Measurements from ENCODE around the gene LSP1.

DNA sequence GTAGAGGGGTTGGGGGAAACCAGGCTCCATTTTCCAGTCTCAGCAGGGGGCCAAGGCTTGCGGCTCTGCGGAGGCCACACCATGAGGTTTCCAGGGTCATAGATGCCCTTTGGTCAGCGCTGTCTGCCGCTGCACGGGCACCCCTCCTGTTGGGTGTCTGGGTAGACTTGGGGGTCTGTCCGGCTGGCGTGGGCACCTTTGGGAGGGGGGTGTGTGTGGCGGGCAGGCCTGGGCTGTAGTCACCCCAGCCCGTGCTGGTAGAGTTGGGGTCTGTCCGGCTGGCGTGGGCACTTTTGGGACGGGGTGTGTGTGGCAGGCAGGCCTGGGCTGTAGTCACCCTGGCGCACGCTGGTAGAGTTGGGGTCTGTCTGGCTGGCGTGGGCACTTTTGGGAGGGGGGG is 18.6 kb downstream of the LSP1 start:
- no peak for TF ChIP-seq POLR2A (IDR thresholded peaks at IDR 0.05; ENCODE audit: low read depth, low read length)
- no peak; the same call in 1 of the 2 replicates for TF ChIP-seq POLR2AphosphoS5 (IDR thresholded peaks at IDR 0.05; ENCODE audit: low read depth, low read length)
- no peak for TF ChIP-seq TAF1 (IDR thresholded peaks at IDR 0.05; ENCODE audit: low read depth, low read length)
- no peak for TF ChIP-seq PAX5 (IDR thresholded peaks at IDR 0.05; ENCODE audit: insufficient read depth, low read length, severe bottlenecking)
- TF ChIP-seq SPI1 (IDR thresholded peaks at IDR 0.05; ENCODE audit: low read depth, low read length) = no peak

Data from GM12891 (cell line).